ENCODE data around the gene CABLES1. TPM values are rescaled to one million over a fixed set of nuclear protein-coding genes. Genes with fewer than 3 reads are reported as not detected.
"Not testable (repeated sequence)": the region's sequence is repeated elsewhere in the genome, so short reads cannot be mapped to it uniquely, and the experiment has no call there.

Gene CABLES1
- polyA plus RNA-seq, 1 donor: 11.1 TPM

GRCh38 chr18:23108496-23108895 is 26.8 kb upstream of the CABLES1 start:
- WGBS (ENCODE audit: insufficient coverage, low lambda C conversion rate): no CpG with 5 or more reads among the region's 5 CpGs

GRCh38 chr18:23109163-23109562 is 26.1 kb upstream of the CABLES1 start:
- not testable (repeated sequence) for H3K4me1 ChIP-seq (ENCODE audit: control insufficient read depth, insufficient read depth, low read length); H3K27me3 ChIP-seq (ENCODE audit: control insufficient read depth, insufficient read depth, low read length); DNase-seq; H3K27ac ChIP-seq (ENCODE audit: low read length); H3K9me3 ChIP-seq (ENCODE audit: control insufficient read depth, low read depth, low read length); H3K36me3 ChIP-seq (ENCODE audit: control insufficient read depth, insufficient read depth, low read length); H3K4me3 ChIP-seq (ENCODE audit: low read length)
- WGBS (ENCODE audit: insufficient coverage, low lambda C conversion rate): no CpG with 5 or more reads among the region's 9 CpGs

More at GRCh38 chr18:23108496-23108895, 26.8 kb upstream of the CABLES1 start:
- no peak overlapping the region for H3K4me3 ChIP-seq (ENCODE audit: low read length)
- DNase-seq: no peak
- no peak overlapping the region for H3K27ac ChIP-seq (ENCODE audit: low read length)
- no peaks in the 10 kb centered on the region for H3K27me3 ChIP-seq (ENCODE audit: control insufficient read depth, insufficient read depth, low read length)
- H3K9me3 ChIP-seq (ENCODE audit: control insufficient read depth, low read depth, low read length): no peaks in the 10 kb centered on the region
- no peaks in the 10 kb centered on the region for H3K36me3 ChIP-seq (ENCODE audit: control insufficient read depth, insufficient read depth, low read length)
- peaks cover 8% of the 10 kb centered on the region for H3K4me1 ChIP-seq (ENCODE audit: control insufficient read depth, insufficient read depth, low read length)

GRCh38 chr18:23113576-23113975 is 21.7 kb upstream of the CABLES1 start:
- Histone ChIP-seq H3K27me3 (ENCODE audit: control insufficient read depth, insufficient read depth, low read length) (no peaks in the 10 kb centered on the region), H3K27ac (ENCODE audit: low read length) (no peak overlapping the region), H3K9me3 (ENCODE audit: control insufficient read depth, low read depth, low read length) (no peaks in the 10 kb centered on the region), H3K36me3 (ENCODE audit: control insufficient read depth, insufficient read depth, low read length) (no peaks in the 10 kb centered on the region), H3K4me3 (ENCODE audit: low read length) (no peak overlapping the region), H3K4me1 (ENCODE audit: control insufficient read depth, insufficient read depth, low read length) (peaks cover 13% of the 10 kb centered on the region)
- WGBS (ENCODE audit: insufficient coverage, low lambda C conversion rate): no CpG with 5 or more reads among the region's 6 CpGs
- DNase-seq: no peak

GRCh38 chr18:23114171-23114881 is 21.0 kb upstream of the CABLES1 start:
- 67% methylated on average over 1 of the region's 10 CpGs for WGBS (ENCODE audit: insufficient coverage, low lambda C conversion rate)
- Histone ChIP-seq H3K4me1 (ENCODE audit: control insufficient read depth, insufficient read depth, low read length) (peaks cover 13% of the 10 kb centered on the region), H3K27ac (ENCODE audit: low read length) (peak overlapping the region; percentile 60), H3K4me3 (ENCODE audit: low read length) (no peak overlapping the region), H3K9me3 (ENCODE audit: control insufficient read depth, low read depth, low read length) (no peaks in the 10 kb centered on the region), H3K27me3 (ENCODE audit: control insufficient read depth, insufficient read depth, low read length) (no peaks in the 10 kb centered on the region), H3K36me3 (ENCODE audit: control insufficient read depth, insufficient read depth, low read length) (no peaks in the 10 kb centered on the region)
- DNase-seq: no peak

- Histone ChIP-seq H3K4me1 (ENCODE audit: control insufficient read depth, insufficient read depth, low read length) (peaks cover 13% of the 10 kb centered on the region), H3K4me3 (ENCODE audit: low read length) (no peak overlapping the region), H3K36me3 (ENCODE audit: control insufficient read depth, insufficient read depth, low read length) (no peaks in the 10 kb centered on the region), H3K27ac (ENCODE audit: low read length) (peak overlapping the region; percentile 60), H3K9me3 (ENCODE audit: control insufficient read depth, low read depth, low read length) (no peaks in the 10 kb centered on the region), H3K27me3 (ENCODE audit: control insufficient read depth, insufficient read depth, low read length) (no peaks in the 10 kb centered on the region)
- DNase-seq: no peak
- WGBS (ENCODE audit: insufficient coverage, low lambda C conversion rate): 64% methylated on average over 2 of the region's 5 CpGs
Observed at GRCh38 chr18:23114911-23115310, 20.4 kb upstream of the CABLES1 start.

GRCh38 chr18:23115683-23116096 is 19.6 kb upstream of the CABLES1 start:
- no peaks in the 10 kb centered on the region for H3K36me3 ChIP-seq (ENCODE audit: control insufficient read depth, insufficient read depth, low read length)
- H3K27ac ChIP-seq (ENCODE audit: low read length): no peak overlapping the region
- H3K4me1 ChIP-seq (ENCODE audit: control insufficient read depth, insufficient read depth, low read length): peaks cover 13% of the 10 kb centered on the region
- H3K9me3 ChIP-seq (ENCODE audit: control insufficient read depth, low read depth, low read length): no peaks in the 10 kb centered on the region
- no peak for DNase-seq
- 90% methylated on average over 2 of the region's 5 CpGs for whole genome bisulfite sequencing (ENCODE audit: insufficient coverage, low lambda C conversion rate)
- no peak overlapping the region for H3K4me3 ChIP-seq (ENCODE audit: low read length)
- H3K27me3 ChIP-seq (ENCODE audit: control insufficient read depth, insufficient read depth, low read length): no peaks in the 10 kb centered on the region

- Histone ChIP-seq H3K4me3 (ENCODE audit: low read length) (no peak overlapping the region), H3K27me3 (ENCODE audit: control insufficient read depth, insufficient read depth, low read length) (no peaks in the 10 kb centered on the region), H3K27ac (ENCODE audit: low read length) (no peak overlapping the region), H3K9me3 (ENCODE audit: control insufficient read depth, low read depth, low read length) (no peaks in the 10 kb centered on the region), H3K36me3 (ENCODE audit: control insufficient read depth, insufficient read depth, low read length) (no peaks in the 10 kb centered on the region), H3K4me1 (ENCODE audit: control insufficient read depth, insufficient read depth, low read length) (no peaks in the 10 kb centered on the region)
- DNase-seq: no peak
- no CpG with 5 or more reads among the region's 8 CpGs for WGBS (ENCODE audit: insufficient coverage, low lambda C conversion rate)
Observed at GRCh38 chr18:23121133-23121532, 14.2 kb upstream of the CABLES1 start.

GRCh38 chr18:23122334-23123229 is 12.7 kb upstream of the CABLES1 start:
- no peak for DNase-seq
- 88% methylated on average over 3 of the region's 15 CpGs for whole genome bisulfite sequencing (ENCODE audit: insufficient coverage, low lambda C conversion rate)

GRCh38 chr18:23126376-23127056 is 8.8 kb upstream of the CABLES1 start:
- DNase-seq: no peak
- Histone ChIP-seq H3K4me1 (ENCODE audit: control insufficient read depth, insufficient read depth, low read length) (peaks cover 3% of the 10 kb centered on the region), H3K27me3 (ENCODE audit: control insufficient read depth, insufficient read depth, low read length) (no peaks in the 10 kb centered on the region), H3K27ac (ENCODE audit: low read length) (no peak overlapping the region), H3K36me3 (ENCODE audit: control insufficient read depth, insufficient read depth, low read length) (no peaks in the 10 kb centered on the region), H3K4me3 (ENCODE audit: low read length) (no peak overlapping the region), H3K9me3 (ENCODE audit: control insufficient read depth, low read depth, low read length) (no peaks in the 10 kb centered on the region)
- WGBS (ENCODE audit: insufficient coverage, low lambda C conversion rate): no CpG with 5 or more reads among the region's 11 CpGs

More at GRCh38 chr18:23122334-23123229, 12.7 kb upstream of the CABLES1 start:
- H3K27me3 ChIP-seq (ENCODE audit: control insufficient read depth, insufficient read depth, low read length): no peaks in the 10 kb centered on the region
- H3K9me3 ChIP-seq (ENCODE audit: control insufficient read depth, low read depth, low read length): no peaks in the 10 kb centered on the region
- H3K4me1 ChIP-seq (ENCODE audit: control insufficient read depth, insufficient read depth, low read length): no peaks in the 10 kb centered on the region
- H3K27ac ChIP-seq (ENCODE audit: low read length): no peak overlapping the region
- no peaks in the 10 kb centered on the region for H3K36me3 ChIP-seq (ENCODE audit: control insufficient read depth, insufficient read depth, low read length)
- H3K4me3 ChIP-seq (ENCODE audit: low read length): no peak overlapping the region

- no peaks in the 10 kb centered on the region for H3K36me3 ChIP-seq (ENCODE audit: control insufficient read depth, insufficient read depth, low read length)
- no peak overlapping the region for H3K27ac ChIP-seq (ENCODE audit: low read length)
- no peak overlapping the region for H3K4me3 ChIP-seq (ENCODE audit: low read length)
- no peaks in the 10 kb centered on the region for H3K9me3 ChIP-seq (ENCODE audit: control insufficient read depth, low read depth, low read length)
- H3K27me3 ChIP-seq (ENCODE audit: control insufficient read depth, insufficient read depth, low read length): no peaks in the 10 kb centered on the region
- DNase-seq: no peak
- peaks cover 3% of the 10 kb centered on the region for H3K4me1 ChIP-seq (ENCODE audit: control insufficient read depth, insufficient read depth, low read length)
- 55% methylated on average over 3 of the region's 6 CpGs for WGBS (ENCODE audit: insufficient coverage, low lambda C conversion rate)
Observed at GRCh38 chr18:23127090-23127489, 8.2 kb upstream of the CABLES1 start.
